ENCODE data around the gene RLN3. TPM values are rescaled to one million over a fixed set of nuclear protein-coding genes. Genes with fewer than 3 reads are reported as not detected.
A peak's percentile ranks its signal among the peaks of the same experiment; 100 is the strongest.

The RLN3 gene
- total RNA-seq, result not detected
- long read RNA-seq, result 0 reads

- no peak for ATAC-seq
- no peak for DNase-seq
Measured at GRCh38 chr19:14027856-14028450, at the start of gene RLN3. RLN3 (plus strand) TSS chr19:14028148; CDS start chr19:14028205, 57 bp downstream.

GRCh38 chr19:13978351-13979243 lies 49.4 kb upstream of the RLN3 start:
- DNase-seq (peak; percentile 92), ATAC-seq (peak; percentile 90 to 93)
- intact Hi-C loops (cut with DNase I), result no loop called here

More at GRCh38 chr19:14027856-14028450, at the start of gene RLN3:
- intact Hi-C loops (cut with DNase I), result no loop called here

- DNase-seq (no peak), ATAC-seq (peak; percentile 5 to 21)
- intact Hi-C loops (cut with DNase I), result no loop called here
Measured at GRCh38 chr19:13979244-13979615, 48.7 kb upstream of the RLN3 start.

- DNase-seq (no peak), ATAC-seq (no peak)
- intact Hi-C loops (cut with DNase I), result no loop called here
Measured at GRCh38 chr19:13979686-13980085, 48.3 kb upstream of the RLN3 start.

- intact Hi-C loops (cut with DNase I), result no loop called here
- ATAC-seq (no peak), DNase-seq (no peak)
Measured at GRCh38 chr19:13980340-13980739, 47.6 kb upstream of the RLN3 start.

- intact Hi-C loops (cut with DNase I), result no loop called here
- ATAC-seq (no peak), DNase-seq (no peak)
Measured at GRCh38 chr19:13981021-13981420, 46.9 kb upstream of the RLN3 start.

- intact Hi-C loops (cut with DNase I), result no loop called here
- ATAC-seq, result no peak
Measured at GRCh38 chr19:13981467-13981866, 46.5 kb upstream of the RLN3 start.

GRCh38 chr19:13981988-13982501 lies 45.9 kb upstream of the RLN3 start:
- intact Hi-C loops (cut with DNase I), result no loop called here

More at GRCh38 chr19:13981467-13981866, 46.5 kb upstream of the RLN3 start:
- DNase-seq, result no peak

GRCh38 chr19:13982773-13983172 lies 45.2 kb upstream of the RLN3 start:
- DNase-seq, result no peak
- ATAC-seq, result no peak
- intact Hi-C loops (cut with DNase I), result no loop called here

More at GRCh38 chr19:13981988-13982501, 45.9 kb upstream of the RLN3 start:
- DNase-seq, result no peak
- no peak for ATAC-seq

GRCh38 chr19:13983213-13983889 lies 44.6 kb upstream of the RLN3 start:
- intact Hi-C loops (cut with DNase I), result no loop called here
- no peak for DNase-seq
- ATAC-seq, result no peak

GRCh38 chr19:13984186-13984585 lies 43.8 kb upstream of the RLN3 start:
- no peak for ATAC-seq
- DNase-seq, result no peak
- intact Hi-C loops (cut with DNase I), result no loop called here

- ATAC-seq, result no peak
- DNase-seq, result no peak
- intact Hi-C loops (cut with DNase I), result no loop called here
Measured at GRCh38 chr19:13984875-13985741, 42.8 kb upstream of the RLN3 start.

- DNase-seq, result no peak
- intact Hi-C loops (cut with DNase I), result no loop called here
- peak in 1 of 2 donors; percentile 1 for ATAC-seq
Measured at GRCh38 chr19:13985771-13986347, 42.1 kb upstream of the RLN3 start.

- intact Hi-C loops (cut with DNase I), result no loop called here
- ATAC-seq (peak; percentile 76 to 80), DNase-seq (peak; percentile 93)
Measured at GRCh38 chr19:13986348-13986904, 41.5 kb upstream of the RLN3 start.

- intact Hi-C loops (cut with DNase I), result no loop called here
- ATAC-seq (peak; percentile 41 to 54), DNase-seq (peak; percentile 53)
Measured at GRCh38 chr19:13987101-13987890, 40.7 kb upstream of the RLN3 start.

GRCh38 chr19:13989487-13989886 lies 38.5 kb upstream of the RLN3 start:
- intact Hi-C loops (cut with DNase I), result no loop called here
- DNase-seq (no peak), ATAC-seq (no peak)

- no peak for DNase-seq
- no peak for ATAC-seq
- intact Hi-C loops (cut with DNase I), result no loop called here
Measured at GRCh38 chr19:13990085-13990484, 37.9 kb upstream of the RLN3 start.
